ENCODE results near the gene EXOC6. TPM values are rescaled to one million over a fixed set of nuclear protein-coding genes. Genes with fewer than 3 reads are reported as not detected.

EXOC6 gene
- polyA plus RNA-seq, 1 donor (not counting 4 experiments of a cell fraction or from before 2014, with no cell fraction given) = 1.2 TPM

DNA sequence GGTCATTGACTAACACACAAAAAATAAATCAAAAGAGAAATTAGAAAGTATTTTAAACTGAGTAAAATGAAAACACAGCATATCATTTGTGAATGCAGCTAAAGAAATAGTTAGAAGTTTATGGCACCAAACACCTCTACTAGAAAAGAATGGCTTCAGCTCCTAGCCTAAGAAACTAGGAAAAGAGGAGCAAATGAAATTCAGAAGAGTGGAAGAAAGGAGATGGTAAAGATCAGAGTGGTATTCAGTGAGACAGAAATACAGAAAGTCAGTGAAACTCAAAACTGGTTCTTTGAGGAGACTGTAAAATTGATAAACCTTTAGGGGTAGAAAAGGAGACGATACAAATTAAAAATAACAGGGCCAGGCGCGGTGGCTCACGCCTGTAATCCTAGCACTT, 2.7 kb downstream of the EXOC6 start:
- dilution Hi-C loops (cut with MboI; ENCODE audit: extremely low pct_ligation_motif_present, low sequenced_read_pairs) = no loop called here

DNA sequence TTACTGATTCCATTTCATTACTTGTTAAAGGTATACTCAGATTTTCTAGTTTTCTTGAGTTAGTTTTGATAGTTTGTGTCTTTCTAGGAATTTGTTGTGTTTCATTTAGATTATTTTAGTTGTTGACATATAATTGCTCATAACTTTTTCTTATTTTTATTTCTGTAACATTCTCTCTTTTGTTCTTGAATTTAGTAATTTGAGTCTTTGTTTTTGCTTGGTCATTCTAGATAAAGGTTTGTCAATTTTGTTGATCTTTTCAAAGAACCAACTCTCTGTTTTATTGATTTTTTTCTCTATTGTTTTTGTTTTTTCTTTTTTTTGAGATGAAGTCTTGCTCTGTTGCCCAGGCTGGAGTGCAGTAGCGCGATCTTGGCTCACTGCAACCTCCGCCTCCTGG, 7.2 kb downstream of the EXOC6 start:
- no peaks in the 10 kb centered on the region for H3K79me2 ChIP-seq (ENCODE audit: control insufficient read depth, insufficient read depth, low read length)
- no peak overlapping the region for H3K9ac ChIP-seq (ENCODE audit: control insufficient read depth, extremely low read depth, insufficient read depth, low read length)
- no peak for TF ChIP-seq EZH2 (IDR thresholded peaks at IDR 0.05; ENCODE audit: low read length)
- TF ChIP-seq, protein P1, sequence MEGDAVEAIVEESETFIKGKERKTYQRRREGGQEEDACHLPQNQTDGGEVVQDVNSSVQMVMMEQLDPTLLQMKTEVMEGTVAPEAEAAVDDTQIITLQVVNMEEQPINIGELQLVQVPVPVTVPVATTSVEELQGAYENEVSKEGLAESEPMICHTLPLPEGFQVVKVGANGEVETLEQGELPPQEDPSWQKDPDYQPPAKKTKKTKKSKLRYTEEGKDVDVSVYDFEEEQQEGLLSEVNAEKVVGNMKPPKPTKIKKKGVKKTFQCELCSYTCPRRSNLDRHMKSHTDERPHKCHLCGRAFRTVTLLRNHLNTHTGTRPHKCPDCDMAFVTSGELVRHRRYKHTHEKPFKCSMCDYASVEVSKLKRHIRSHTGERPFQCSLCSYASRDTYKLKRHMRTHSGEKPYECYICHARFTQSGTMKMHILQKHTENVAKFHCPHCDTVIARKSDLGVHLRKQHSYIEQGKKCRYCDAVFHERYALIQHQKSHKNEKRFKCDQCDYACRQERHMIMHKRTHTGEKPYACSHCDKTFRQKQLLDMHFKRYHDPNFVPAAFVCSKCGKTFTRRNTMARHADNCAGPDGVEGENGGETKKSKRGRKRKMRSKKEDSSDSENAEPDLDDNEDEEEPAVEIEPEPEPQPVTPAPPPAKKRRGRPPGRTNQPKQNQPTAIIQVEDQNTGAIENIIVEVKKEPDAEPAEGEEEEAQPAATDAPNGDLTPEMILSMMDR (optimal IDR thresholded peaks at IDR 0.05 in 1 of 3, IDR thresholded peaks at IDR 0.05 in 1 of 3, conservative IDR thresholded peaks at IDR 0.05 in 1 of 3; ENCODE audit: extremely low read depth in 1 of 3, insufficient read depth in 2 of 3, low read length in 3 of 3) = no peak
- dilution Hi-C loops (cut with MboI; ENCODE audit: extremely low pct_ligation_motif_present, low sequenced_read_pairs) = no loop called here
- DNase-seq (ENCODE audit: low read depth, low spot score) (no peak), FAIRE-seq (no peak)
- H3K9me1 ChIP-seq (ENCODE audit: control insufficient read depth, extremely low read depth, insufficient read depth, low read length) = no peaks in the 10 kb centered on the region
- no peak overlapping the region for H3K4me3 ChIP-seq (ENCODE audit: control insufficient read depth in 2 of 3, extremely low read depth in 1 of 3, insufficient read depth in 2 of 3, low read depth in 1 of 3, low read length in 3 of 3)
- H3K27me3 ChIP-seq (ENCODE audit: control insufficient read depth, extremely low read depth, insufficient read depth, low read length) = no peaks in the 10 kb centered on the region
- H3K4me1 ChIP-seq (ENCODE audit: control insufficient read depth, extremely low read depth, insufficient read depth, low read length) = no peaks in the 10 kb centered on the region
- no peak overlapping the region for H2AFZ ChIP-seq (ENCODE audit: control insufficient read depth, low read length)
- no peak overlapping the region for H3K4me2 ChIP-seq (ENCODE audit: control insufficient read depth, extremely low read depth, insufficient read depth, low read depth, low read length)
- no peak overlapping the region for H3K27ac ChIP-seq (ENCODE audit: control insufficient read depth, insufficient read depth, low read length)
- H3K9me3 ChIP-seq (ENCODE audit: control insufficient read depth, low read depth, low read length) = peaks cover 4% of the 10 kb centered on the region
- no peaks in the 10 kb centered on the region for H3K36me3 ChIP-seq (ENCODE audit: control insufficient read depth in 2 of 2, extremely low read depth in 1 of 2, insufficient read depth in 2 of 2, low read length in 2 of 2)
- no peaks in the 10 kb centered on the region for H4K20me1 ChIP-seq (ENCODE audit: control insufficient read depth, extremely low read depth, insufficient read depth, low read length)

More for the DNA sequence above, 2.7 kb downstream of the EXOC6 start:
- Histone ChIP-seq H3K9me3 (ENCODE audit: control insufficient read depth, low read depth, low read length) (no peaks in the 10 kb centered on the region), H3K27me3 (ENCODE audit: control insufficient read depth, extremely low read depth, insufficient read depth, low read length) (peaks cover 3% of the 10 kb centered on the region), H3K4me1 (ENCODE audit: control insufficient read depth, extremely low read depth, insufficient read depth, low read length) (peaks cover 9% of the 10 kb centered on the region), H3K4me2 (ENCODE audit: control insufficient read depth, extremely low read depth, insufficient read depth, low read depth, low read length) (no peak overlapping the region), H3K9ac (ENCODE audit: control insufficient read depth, extremely low read depth, insufficient read depth, low read length) (no peak overlapping the region), H3K79me2 (ENCODE audit: control insufficient read depth, insufficient read depth, low read length) (no peaks in the 10 kb centered on the region), H3K4me3 (ENCODE audit: control insufficient read depth in 2 of 3, extremely low read depth in 1 of 3, insufficient read depth in 2 of 3, low read depth in 1 of 3, low read length in 3 of 3) (no peak overlapping the region), H2AFZ (ENCODE audit: control insufficient read depth, low read length) (no peak overlapping the region), H3K27ac (ENCODE audit: control insufficient read depth, insufficient read depth, low read length) (no peak overlapping the region), H3K36me3 (ENCODE audit: control insufficient read depth in 2 of 2, extremely low read depth in 1 of 2, insufficient read depth in 2 of 2, low read length in 2 of 2) (no peaks in the 10 kb centered on the region), H4K20me1 (ENCODE audit: control insufficient read depth, extremely low read depth, insufficient read depth, low read length) (no peaks in the 10 kb centered on the region), H3K9me1 (ENCODE audit: control insufficient read depth, extremely low read depth, insufficient read depth, low read length) (no peaks in the 10 kb centered on the region)
- DNase-seq (ENCODE audit: low read depth, low spot score) = no peak
- FAIRE-seq = no peak
- TF ChIP-seq EZH2 (IDR thresholded peaks at IDR 0.05; ENCODE audit: low read length) = no peak
- TF ChIP-seq, protein P1 (optimal IDR thresholded peaks at IDR 0.05 in 1 of 3, IDR thresholded peaks at IDR 0.05 in 1 of 3, conservative IDR thresholded peaks at IDR 0.05 in 1 of 3; ENCODE audit: extremely low read depth in 1 of 3, insufficient read depth in 2 of 3, low read length in 3 of 3) = no peak
